ENCODE data around the gene SUCO. TPM values are rescaled to one million over a fixed set of nuclear protein-coding genes. Genes with fewer than 3 reads are reported as not detected.
"Not testable (repeated sequence)": the region's sequence is repeated elsewhere in the genome, so short reads cannot be mapped to it uniquely, and the experiment has no call there.

Gene SUCO
- polyA plus RNA-seq, 2 of the 4 experiments (the other 2 are of a cell fraction): 10.3 to 21.8 TPM

- no peak for TF ChIP-seq TP53 (CRISPR knock-in tag; IDR thresholded peaks at IDR 0.05)
- TF ChIP-seq FOSL2 (IDR thresholded peaks at IDR 0.05): no peak
- TF ChIP-seq FOSL2 (CRISPR knock-in tag; IDR thresholded peaks at IDR 0.05): peak; percentile 51
- ChIA-PET POLR2A (no interaction called here), CTCF (interaction anchor here (0.9 to 1.1 kb wide), 2 partner anchors 9 to 22 kb away, joined by 3 read pairs; no protein-coding TSS in a partner anchor)
- peak overlapping the region in 1 of 2 experiments; percentile 18; a peak in 2 of 6 replicates for H3K27ac ChIP-seq
- 70% methylated on average over 7 of the region's 7 CpGs for WGBS (ENCODE audit: missing lambda C conversion rate)
- no peak for FAIRE-seq
- peak in 1 of 2 experiments; percentile 62; a peak in 3 of 6 replicates for ATAC-seq
- H3K4me1 ChIP-seq: peaks cover 15% of the 10 kb centered on the region
- no peak overlapping the region for H3K4me3 ChIP-seq
- DNase-seq (ENCODE audit: low read depth in 1 of 2, low spot score in 1 of 2): peak; percentile 7 to 30
- peak overlapping the region; percentile 34; the same call in 2 of the 3 replicates for H3K4me2 ChIP-seq
- no peaks in the 10 kb centered on the region for H3K9me3 ChIP-seq
These were observed 55.6 kb downstream of the SUCO start for GRCh38 chr1:172588296-172589291.

- Histone ChIP-seq H3K9me3 (no peaks in the 10 kb centered on the region), H3K4me2 (no peak overlapping the region), H3K4me1 (peaks cover 15% of the 10 kb centered on the region), H3K27ac (no peak overlapping the region), H3K4me3 (no peak overlapping the region)
- POLR2A ChIA-PET: no interaction called here
- FAIRE-seq (no peak), ATAC-seq (no peak), DNase-seq (ENCODE audit: low read depth in 1 of 2, low spot score in 1 of 2) (no peak)
- TF ChIP-seq HMGXB4 (CRISPR knock-in tag; IDR thresholded peaks at IDR 0.05; ENCODE audit: borderline replicate concordance) (no peak), ESRRA (IDR thresholded peaks at IDR 0.05; ENCODE audit: borderline replicate concordance, low read length) (no peak), PBX3 (IDR thresholded peaks at IDR 0.05) (no peak), SMC3 (IDR thresholded peaks at IDR 0.05) (no peak), BCL3 (IDR thresholded peaks at IDR 0.05) (no peak), MAFK (IDR thresholded peaks at IDR 0.05; ENCODE audit: partially characterized antibody) (peak; percentile 95)
- 92% methylated on average over 3 of the region's 3 CpGs for WGBS (ENCODE audit: missing lambda C conversion rate)
- CTCF ChIA-PET: interaction anchor here (0.6 to 1.1 kb wide), 2 partner anchors 10 to 13 kb away, joined by 3 read pairs; no protein-coding TSS in a partner anchor
These were observed 56.6 kb downstream of the SUCO start for GRCh38 chr1:172589553-172589952.

GRCh38 chr1:172591429-172591828 is 58.5 kb downstream of the SUCO start:
- peaks cover 15% of the 10 kb centered on the region for H3K4me1 ChIP-seq
- H3K4me2 ChIP-seq; CTCF ChIA-PET; FAIRE-seq; H3K27ac ChIP-seq; ATAC-seq; H3K4me3 ChIP-seq; DNase-seq (ENCODE audit: low read depth in 1 of 2, low spot score in 1 of 2); H3K9me3 ChIP-seq; POLR2A ChIA-PET: not testable (repeated sequence)
- WGBS (ENCODE audit: missing lambda C conversion rate): 100% methylated on average over 1 of the region's 1 CpG

- H3K4me3 ChIP-seq; H3K27ac ChIP-seq; ATAC-seq; DNase-seq (ENCODE audit: low read depth in 1 of 2, low spot score in 1 of 2); H3K4me2 ChIP-seq; POLR2A ChIA-PET; H3K4me1 ChIP-seq; FAIRE-seq; H3K9me3 ChIP-seq; CTCF ChIA-PET: not testable (repeated sequence)
- WGBS (ENCODE audit: missing lambda C conversion rate): 92% methylated on average over 4 of the region's 4 CpGs
These were observed 62.1 kb downstream of the SUCO start for GRCh38 chr1:172595066-172595465.

GRCh38 chr1:172596782-172597181 is 63.8 kb downstream of the SUCO start:
- H3K27ac ChIP-seq; H3K4me1 ChIP-seq; FAIRE-seq; POLR2A ChIA-PET; ATAC-seq; DNase-seq (ENCODE audit: low read depth in 1 of 2, low spot score in 1 of 2); H3K9me3 ChIP-seq; H3K4me2 ChIP-seq; H3K4me3 ChIP-seq: not testable (repeated sequence)
- CTCF ChIA-PET: interaction anchor here (1.1 kb wide), 1 partner anchor 13 kb away, joined by 4 read pairs; no protein-coding TSS in a partner anchor
- 83% methylated on average over 9 of the region's 10 CpGs for WGBS (ENCODE audit: missing lambda C conversion rate)

Data from A549 (cell line).